NCI-H1105 (cell line): Measurements from ENCODE around the gene DOCK7.

ENCODE experiments used
- DNase-seq: peaks from one replicate; lab custom pipeline; 2025; lab: John Stamatoyannopoulos, UW

Gene DOCK7

DNA sequence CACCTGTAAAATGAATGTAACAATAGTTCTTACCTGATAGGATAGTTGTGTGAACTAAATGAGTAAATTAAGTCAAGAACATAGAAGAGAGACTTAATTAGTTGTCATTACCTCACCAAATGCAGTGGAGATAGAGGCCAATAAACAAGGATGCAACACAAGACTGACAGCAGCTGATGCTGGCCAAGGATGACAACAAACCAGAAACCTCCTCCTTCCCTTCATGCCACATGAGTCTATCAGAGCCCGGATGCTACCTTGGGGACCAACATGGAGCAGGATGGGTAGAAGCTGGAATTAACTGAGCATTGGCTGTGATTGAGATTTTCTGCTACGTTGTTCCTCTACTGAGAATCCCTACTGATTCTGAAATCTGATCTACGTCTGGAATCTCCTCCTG, 281.6 kb downstream of the DOCK7 start:
- no peak for DNase-seq

DNA sequence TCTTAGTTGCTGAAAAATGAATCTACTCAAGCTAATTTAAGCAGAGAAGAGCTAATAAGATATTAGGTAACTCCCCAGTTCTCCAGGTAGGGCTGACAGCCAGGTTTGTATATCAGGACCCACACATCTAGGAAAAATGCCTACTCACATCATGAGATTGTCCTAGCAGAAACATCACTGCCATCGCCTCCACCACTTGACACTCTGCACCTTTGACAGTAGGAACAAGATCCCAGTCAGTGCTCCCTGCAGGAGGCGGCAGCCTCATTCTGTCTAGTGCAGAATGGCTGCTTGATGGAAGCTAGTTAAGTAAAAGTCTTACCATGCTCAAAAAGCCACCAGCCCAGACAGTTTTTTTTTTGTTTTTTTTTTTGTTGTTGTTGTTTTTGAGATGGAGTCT, 282.9 kb downstream of the DOCK7 start:
- DNase-seq = no peak
